ENCODE measurements around the gene GOPC.

GRCh38 chr6:117627533-117627932 lies 25.2 kb upstream of the GOPC start:
- TF ChIP-seq POLR2A (IDR thresholded peaks at IDR 0.05; ENCODE audit: low read length), result no peak
- no peak for TF ChIP-seq GATA1 (IDR thresholded peaks at IDR 0.05; ENCODE audit: low read depth, low read length)

Data from erythroblast (primary cell).